GM19238 (cell line): Measurements from ENCODE around the gene THSD4.
"Not testable (repeated sequence)": the region's sequence is repeated elsewhere in the genome, so short reads cannot be mapped to it uniquely, and the experiment has no call there.

ENCODE experiments used
- DNase-seq: peaks from one replicate; pipeline ENCODE4 v3.0.0; 2011; ENCODE audit warnings: low spot score; ENCODE audit not compliant: insufficient read length

The THSD4 gene

GRCh38 chr15:71414853-71415252 lies 299.6 kb downstream of the THSD4 start:
- DNase-seq, result no peak

GRCh38 chr15:71422530-71423259 lies 307.4 kb downstream of the THSD4 start:
- DNase-seq, result no peak

GRCh38 chr15:71424765-71425164 lies 309.5 kb downstream of the THSD4 start:
- DNase-seq, result no peak

- DNase-seq, result no peak
Observed at GRCh38 chr15:71425388-71425787, 310.1 kb downstream of the THSD4 start.

- no peak for DNase-seq
Observed at GRCh38 chr15:71426792-71427191, 311.5 kb downstream of the THSD4 start.

GRCh38 chr15:71430782-71431181 lies 315.5 kb downstream of the THSD4 start:
- no peak for DNase-seq

- DNase-seq, result no peak
Observed at GRCh38 chr15:71431343-71432336, 316.4 kb downstream of the THSD4 start.

GRCh38 chr15:71433402-71433801 lies 318.1 kb downstream of the THSD4 start:
- no peak for DNase-seq

- no peak for DNase-seq
Observed at GRCh38 chr15:71434774-71435173, 319.5 kb downstream of the THSD4 start.

- DNase-seq, result no peak
Observed at GRCh38 chr15:71435552-71435951, 320.3 kb downstream of the THSD4 start.

GRCh38 chr15:71436854-71437253 lies 321.6 kb downstream of the THSD4 start:
- DNase-seq, result no peak

GRCh38 chr15:71437404-71437803 lies 322.1 kb downstream of the THSD4 start:
- no peak for DNase-seq

- DNase-seq, result no peak
Observed at GRCh38 chr15:71437919-71438318, 322.6 kb downstream of the THSD4 start.

GRCh38 chr15:71439478-71439877 lies 324.2 kb downstream of the THSD4 start:
- DNase-seq, result not testable (repeated sequence)

- DNase-seq, result no peak
Observed at GRCh38 chr15:71440489-71441110, 325.3 kb downstream of the THSD4 start.

- DNase-seq, result peak; percentile 8
Observed at GRCh38 chr15:71443538-71443937, 328.3 kb downstream of the THSD4 start.

GRCh38 chr15:71444032-71444810 lies 328.9 kb downstream of the THSD4 start:
- no peak for DNase-seq

GRCh38 chr15:71444866-71445590 lies 329.8 kb downstream of the THSD4 start:
- DNase-seq, result no peak

- no peak for DNase-seq
Observed at GRCh38 chr15:71447328-71448250, 332.3 kb downstream of the THSD4 start.
